MCF 10A (cell line): ENCODE measurements around the gene SCNN1G. TPM values are rescaled to one million over a fixed set of nuclear protein-coding genes. Genes with fewer than 3 reads are reported as not detected.

Experiments used
- BruUV-seq: library from RNA; stranded (reverse); fragments of 400-500 nt; replicated peaks from 2 replicates; lab custom pipeline; 2021; lab: Mats Ljungman, UMichigan
- CTCF ChIA-PET: fragments of 300-600 bp; sonication (Branson Sonifier 250); formaldehyde crosslinking; extraction: SDS; loops from one replicate; lab custom pipeline; 2021; ENCODE audit warnings: antibody characterized with exemption, inconsistent platforms; lab: Yijun Ruan, JAX
- POLR2A ChIA-PET: fragments of 300-600, 350-650 bp; sonication (Branson Sonifier 250); formaldehyde crosslinking; extraction: SDS; loops from one replicate; lab custom pipeline; 2020; ENCODE audit warnings: antibody characterized with exemption, inconsistent platforms; lab: Yijun Ruan, JAX
- DNase-seq: peaks from one replicate; pipeline ENCODE4 v3.0.0-alpha.2; 2018; ENCODE audit not compliant: unreplicated experiment
- H3K27ac Mint-ChIP-seq: one replicate; pipeline ENCODE4 v1.8.0; 2022; ENCODE audit warnings: mild to moderate bottlenecking, low read depth, mixed read lengths; ENCODE audit not compliant: unreplicated experiment
- H3K27me3 Mint-ChIP-seq: one replicate; pipeline ENCODE4 v1.8.0; 2022; ENCODE audit warnings: mixed read lengths; ENCODE audit not compliant: insufficient read depth, unreplicated experiment
- H3K36me3 Mint-ChIP-seq: one replicate; pipeline ENCODE4 v1.8.0; 2022; ENCODE audit warnings: mild to moderate bottlenecking, moderate library complexity, mixed read lengths; ENCODE audit not compliant: insufficient read depth, unreplicated experiment
- H3K4me1 Mint-ChIP-seq: one replicate; pipeline ENCODE4 v1.8.0; 2022; ENCODE audit warnings: mixed read lengths; ENCODE audit not compliant: insufficient read depth, unreplicated experiment
- H3K4me3 Mint-ChIP-seq: one replicate; pipeline ENCODE4 v1.8.0; 2022; ENCODE audit warnings: mild to moderate bottlenecking, moderate library complexity, mixed read lengths; ENCODE audit not compliant: unreplicated experiment
- H3K9me3 Mint-ChIP-seq: one replicate; pipeline ENCODE4 v1.8.0; 2022; ENCODE audit warnings: mixed read lengths; ENCODE audit not compliant: unreplicated experiment
- intact Hi-C: fragments of 100-400 bp; cut with micrococcal nuclease; formaldehyde crosslinking; loops from 2 replicates; pipeline ENCODE4 v1.14.1; 2022
- total RNA-seq: library from RNA; stranded (reverse); gene quantifications from 2 replicates; pipeline ENCODE4 v1.2.3, GENCODE V29; 2022
- TF ChIP-seq, protein P1 (sequence below): fragments of 200-600 bp; IDR thresholded peaks from one replicate; pipeline ENCODE4 v1.8.0; 2022; ENCODE audit warnings: antibody characterized with exemption, mild to moderate bottlenecking; ENCODE audit not compliant: unreplicated experiment

Gene SCNN1G
- total RNA-seq, 1 experiment from 2014 or later, result 11.9 TPM

GRCh38 chr16:23137256-23137655 lies 45.3 kb upstream of the SCNN1G start:
- BruUV-seq, result no TSS peak
- Mint-ChIP-seq H3K9me3 (no peaks in the 10 kb centered on the region), H3K4me3 (no peak overlapping the region), H3K27me3 (no peaks in the 10 kb centered on the region), H3K4me1 (peaks cover 23% of the 10 kb centered on the region), H3K36me3 (no peaks in the 10 kb centered on the region), H3K27ac (no peak overlapping the region)
- TF ChIP-seq, protein P1, sequence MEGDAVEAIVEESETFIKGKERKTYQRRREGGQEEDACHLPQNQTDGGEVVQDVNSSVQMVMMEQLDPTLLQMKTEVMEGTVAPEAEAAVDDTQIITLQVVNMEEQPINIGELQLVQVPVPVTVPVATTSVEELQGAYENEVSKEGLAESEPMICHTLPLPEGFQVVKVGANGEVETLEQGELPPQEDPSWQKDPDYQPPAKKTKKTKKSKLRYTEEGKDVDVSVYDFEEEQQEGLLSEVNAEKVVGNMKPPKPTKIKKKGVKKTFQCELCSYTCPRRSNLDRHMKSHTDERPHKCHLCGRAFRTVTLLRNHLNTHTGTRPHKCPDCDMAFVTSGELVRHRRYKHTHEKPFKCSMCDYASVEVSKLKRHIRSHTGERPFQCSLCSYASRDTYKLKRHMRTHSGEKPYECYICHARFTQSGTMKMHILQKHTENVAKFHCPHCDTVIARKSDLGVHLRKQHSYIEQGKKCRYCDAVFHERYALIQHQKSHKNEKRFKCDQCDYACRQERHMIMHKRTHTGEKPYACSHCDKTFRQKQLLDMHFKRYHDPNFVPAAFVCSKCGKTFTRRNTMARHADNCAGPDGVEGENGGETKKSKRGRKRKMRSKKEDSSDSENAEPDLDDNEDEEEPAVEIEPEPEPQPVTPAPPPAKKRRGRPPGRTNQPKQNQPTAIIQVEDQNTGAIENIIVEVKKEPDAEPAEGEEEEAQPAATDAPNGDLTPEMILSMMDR, result no peak
- DNase-seq, result no peak
- ChIA-PET POLR2A (no interaction called here), CTCF (interaction anchor here (0.7 kb wide), 1 partner anchor 8 kb away, joined by 4 read pairs; no protein-coding TSS in a partner anchor)
- intact Hi-C loops, result no loop called here

GRCh38 chr16:23137818-23138217 lies 44.7 kb upstream of the SCNN1G start:
- Mint-ChIP-seq H3K4me1 (peaks cover 19% of the 10 kb centered on the region), H3K9me3 (no peaks in the 10 kb centered on the region), H3K27me3 (no peaks in the 10 kb centered on the region), H3K36me3 (no peaks in the 10 kb centered on the region), H3K27ac (no peak overlapping the region), H3K4me3 (no peak overlapping the region)
- no TSS peak for BruUV-seq
- no peak for DNase-seq
- CTCF ChIA-PET, result no interaction called here
- intact Hi-C loops, result no loop called here
- TF ChIP-seq, protein P1, result no peak
- POLR2A ChIA-PET, result interaction anchor here (0.9 kb wide), 1 partner anchor 11 kb away, joined by 3 read pairs; the partner anchor contains the start of gene USP31

GRCh38 chr16:23140107-23140506 lies 42.4 kb upstream of the SCNN1G start:
- DNase-seq, result no peak
- Mint-ChIP-seq H3K4me3 (no peak overlapping the region), H3K4me1 (peaks cover 9% of the 10 kb centered on the region), H3K9me3 (no peaks in the 10 kb centered on the region), H3K36me3 (peaks cover under 1% of the 10 kb centered on the region), H3K27ac (no peak overlapping the region), H3K27me3 (no peaks in the 10 kb centered on the region)
- no TSS peak for BruUV-seq
- ChIA-PET POLR2A (interaction anchor here (0.6 kb wide), 1 partner anchor 12 kb away, joined by 3 read pairs; no protein-coding TSS in a partner anchor), CTCF (no interaction called here)
- TF ChIP-seq, protein P1, result no peak
- intact Hi-C loops, result no loop called here

- DNase-seq, result no peak
- intact Hi-C loops, result no loop called here
- POLR2A ChIA-PET, result interaction anchor here (2.5 to 7.6 kb wide), 5 partner anchors 9 to 1639 kb away, joined by 9 to 63 read pairs (median 17); no protein-coding TSS in a partner anchor
- no peaks in the 10 kb centered on the region for H3K27me3 Mint-ChIP-seq
- TF ChIP-seq, protein P1, result no peak
- no peaks in the 10 kb centered on the region for H3K9me3 Mint-ChIP-seq
- no TSS peak for BruUV-seq
- CTCF ChIA-PET, result interaction anchor here (0.5 to 1.9 kb wide), 5 partner anchors 11 to 1207 kb away, joined by 3 to 15 read pairs (median 4); no protein-coding TSS in a partner anchor
- no peak overlapping the region for H3K4me3 Mint-ChIP-seq
- peaks cover 9% of the 10 kb centered on the region for H3K36me3 Mint-ChIP-seq
- peaks cover 18% of the 10 kb centered on the region for H3K4me1 Mint-ChIP-seq
- no peak overlapping the region for H3K27ac Mint-ChIP-seq
Measured at GRCh38 chr16:23141033-23141432, 41.5 kb upstream of the SCNN1G start.
